Measurements from ENCODE around the gene NABP1. TPM values are rescaled to one million over a fixed set of nuclear protein-coding genes. Genes with fewer than 3 reads are reported as not detected.

The NABP1 gene
- total RNA-seq, 6 experiments from 2014 or later = 95.9 to 121 (median 109) TPM

DNA sequence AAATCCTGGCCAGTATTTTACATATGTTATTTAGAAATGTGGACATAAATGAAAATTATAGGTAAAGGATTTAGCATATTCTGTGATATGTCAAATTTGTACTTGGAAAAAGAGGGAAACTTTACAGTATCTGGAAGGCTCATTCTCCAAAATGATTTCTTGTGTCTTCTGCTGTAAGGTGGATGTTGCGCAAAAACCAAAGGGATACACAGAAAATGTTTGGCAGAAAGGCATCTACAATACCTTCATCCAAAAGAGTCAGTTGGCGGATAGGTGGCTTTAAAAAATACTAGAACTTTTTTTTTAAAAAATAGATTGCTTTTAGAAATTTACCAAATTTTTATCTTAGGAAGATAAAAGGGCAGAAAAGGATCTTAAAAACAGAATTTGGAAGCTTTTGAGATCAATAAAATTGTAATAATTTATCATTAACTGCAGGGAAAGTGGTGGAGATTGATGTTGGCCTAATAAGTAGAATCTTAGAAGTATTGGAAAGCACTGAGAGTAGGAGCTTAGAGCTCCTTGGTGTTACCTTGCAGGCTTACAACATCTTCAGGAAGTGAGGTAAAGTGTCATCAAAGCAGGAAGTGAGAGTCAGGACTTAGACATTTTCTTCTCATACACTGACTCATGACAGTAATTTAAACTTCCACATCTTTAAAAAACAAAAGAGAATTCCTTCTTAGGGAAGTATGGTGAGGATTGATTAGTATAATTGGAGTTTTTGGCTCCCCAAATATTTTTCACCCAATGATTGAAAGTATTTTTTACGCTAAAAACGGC, 2.1 kb downstream of the NABP1 start:
- DNase-seq = peak; percentile 81
- Mint-ChIP-seq H3K4me1 (ENCODE audit: low read depth) (peaks cover 75% of the 10 kb centered on the region), H3K36me3 (ENCODE audit: low read depth) (peaks cover 67% of the 10 kb centered on the region), H3K9me3 (peaks cover 25% of the 10 kb centered on the region), H3K27ac (peak overlapping the region; percentile 99), H3K27me3 (ENCODE audit: insufficient read depth) (peaks cover 6% of the 10 kb centered on the region), H3K4me3 (peak overlapping the region; percentile 99)
- TF ChIP-seq, protein P1, sequence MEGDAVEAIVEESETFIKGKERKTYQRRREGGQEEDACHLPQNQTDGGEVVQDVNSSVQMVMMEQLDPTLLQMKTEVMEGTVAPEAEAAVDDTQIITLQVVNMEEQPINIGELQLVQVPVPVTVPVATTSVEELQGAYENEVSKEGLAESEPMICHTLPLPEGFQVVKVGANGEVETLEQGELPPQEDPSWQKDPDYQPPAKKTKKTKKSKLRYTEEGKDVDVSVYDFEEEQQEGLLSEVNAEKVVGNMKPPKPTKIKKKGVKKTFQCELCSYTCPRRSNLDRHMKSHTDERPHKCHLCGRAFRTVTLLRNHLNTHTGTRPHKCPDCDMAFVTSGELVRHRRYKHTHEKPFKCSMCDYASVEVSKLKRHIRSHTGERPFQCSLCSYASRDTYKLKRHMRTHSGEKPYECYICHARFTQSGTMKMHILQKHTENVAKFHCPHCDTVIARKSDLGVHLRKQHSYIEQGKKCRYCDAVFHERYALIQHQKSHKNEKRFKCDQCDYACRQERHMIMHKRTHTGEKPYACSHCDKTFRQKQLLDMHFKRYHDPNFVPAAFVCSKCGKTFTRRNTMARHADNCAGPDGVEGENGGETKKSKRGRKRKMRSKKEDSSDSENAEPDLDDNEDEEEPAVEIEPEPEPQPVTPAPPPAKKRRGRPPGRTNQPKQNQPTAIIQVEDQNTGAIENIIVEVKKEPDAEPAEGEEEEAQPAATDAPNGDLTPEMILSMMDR (IDR thresholded peaks at IDR 0.05) = no peak

DNA sequence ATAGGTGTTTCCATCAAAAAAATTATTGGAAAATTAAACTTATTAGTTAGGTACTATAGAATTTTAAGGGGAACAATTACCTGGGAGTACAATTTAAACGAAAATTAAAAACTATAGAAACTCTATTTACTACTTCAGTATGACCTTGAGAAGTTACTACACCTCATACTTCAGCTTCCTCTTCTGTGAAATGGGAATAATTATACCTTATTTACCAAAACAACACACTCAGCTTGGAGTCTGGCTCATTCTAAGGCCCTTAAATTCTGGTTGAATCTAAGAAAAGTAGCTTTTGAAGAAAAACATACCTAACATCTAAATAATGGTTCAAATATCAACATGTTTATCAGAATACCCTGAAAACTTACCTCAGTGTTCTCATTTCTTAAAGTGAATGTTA, 2.7 kb downstream of the NABP1 start:
- H3K27ac Mint-ChIP-seq = peak overlapping the region; percentile 99
- peaks cover 25% of the 10 kb centered on the region for H3K9me3 Mint-ChIP-seq
- peaks cover 73% of the 10 kb centered on the region for H3K36me3 Mint-ChIP-seq (ENCODE audit: low read depth)
- peaks cover 6% of the 10 kb centered on the region for H3K27me3 Mint-ChIP-seq (ENCODE audit: insufficient read depth)
- peaks cover 76% of the 10 kb centered on the region for H3K4me1 Mint-ChIP-seq (ENCODE audit: low read depth)
- peak overlapping the region; percentile 99 for H3K4me3 Mint-ChIP-seq
- TF ChIP-seq, protein P1 (IDR thresholded peaks at IDR 0.05) = no peak
- no peak for DNase-seq

DNA sequence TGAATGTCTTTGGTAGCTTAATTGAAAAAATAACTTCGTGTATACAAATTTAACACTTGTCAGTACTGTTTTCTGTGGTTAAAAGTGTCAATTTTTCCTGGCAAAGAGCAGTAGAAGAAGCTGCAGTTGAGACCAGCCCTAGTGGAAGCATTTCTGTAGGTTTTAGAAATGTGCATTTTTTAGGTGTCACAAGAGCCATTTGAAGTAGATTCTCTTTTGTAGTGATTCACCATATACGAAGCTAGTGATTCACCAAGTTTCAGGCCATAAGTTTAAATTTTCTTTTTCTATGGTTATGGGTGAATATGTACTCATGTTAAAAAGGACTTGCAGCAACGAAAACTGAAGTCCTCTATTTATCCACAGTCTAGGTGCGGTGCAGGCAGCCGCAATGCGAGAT, 4.2 kb downstream of the NABP1 start:
- Mint-ChIP-seq H3K27me3 (ENCODE audit: insufficient read depth) (peaks cover 6% of the 10 kb centered on the region), H3K36me3 (ENCODE audit: low read depth) (peaks cover 88% of the 10 kb centered on the region), H3K9me3 (peaks cover 25% of the 10 kb centered on the region), H3K4me1 (ENCODE audit: low read depth) (peaks cover 76% of the 10 kb centered on the region), H3K4me3 (peak overlapping the region; percentile 99), H3K27ac (peak overlapping the region; percentile 92)
- TF ChIP-seq, protein P1 (IDR thresholded peaks at IDR 0.05) = no peak
- DNase-seq = no peak

DNA sequence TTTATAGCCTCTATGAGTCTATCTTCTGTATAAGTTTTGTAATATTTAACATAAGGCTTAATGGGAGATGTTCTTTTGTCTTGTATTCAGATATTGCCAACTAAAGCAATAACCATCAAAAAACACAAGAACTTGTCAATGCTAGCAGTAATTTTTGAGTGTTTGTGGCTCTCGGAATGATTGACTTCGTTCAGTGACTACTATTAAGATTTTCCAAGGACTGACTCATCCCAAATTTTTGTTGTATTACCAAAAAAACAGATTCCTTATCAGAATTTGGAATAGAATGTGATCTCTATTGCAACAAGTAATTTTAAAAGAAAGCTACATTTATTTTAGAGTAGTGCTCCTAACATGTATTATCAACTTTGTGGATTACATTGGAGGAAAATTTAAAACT, 8.1 kb downstream of the NABP1 start:
- no peak for DNase-seq
- peaks cover 80% of the 10 kb centered on the region for H3K36me3 Mint-ChIP-seq (ENCODE audit: low read depth)
- H3K27me3 Mint-ChIP-seq (ENCODE audit: insufficient read depth) = no peaks in the 10 kb centered on the region; the same call in none of the 2 replicates
- H3K9me3 Mint-ChIP-seq = no peaks in the 10 kb centered on the region
- peaks cover 93% of the 10 kb centered on the region for H3K4me1 Mint-ChIP-seq (ENCODE audit: low read depth)
- peak overlapping the region; percentile 72 for H3K27ac Mint-ChIP-seq
- H3K4me3 Mint-ChIP-seq = peak overlapping the region; percentile 69
- TF ChIP-seq, protein P1 (IDR thresholded peaks at IDR 0.05) = no peak

DNA sequence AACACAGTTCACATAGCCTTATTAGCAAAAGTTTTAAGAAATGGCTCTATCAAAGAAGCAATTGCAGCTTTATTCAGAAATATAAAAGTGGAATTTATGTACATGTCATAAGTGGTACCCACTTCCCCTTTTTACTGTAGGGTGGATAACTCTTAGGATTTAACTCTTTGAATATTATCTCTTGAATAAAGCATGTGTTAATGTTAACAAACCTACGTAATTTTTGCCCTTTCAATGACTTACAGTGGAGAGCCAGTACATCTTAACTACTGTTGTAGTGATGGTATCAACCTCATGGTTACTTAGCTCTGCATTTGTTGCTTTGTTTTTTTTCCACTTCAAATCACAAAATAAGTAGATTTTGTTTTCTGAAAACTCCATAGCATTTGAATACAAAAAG, 8.8 kb downstream of the NABP1 start:
- Mint-ChIP-seq H3K9me3 (no peaks in the 10 kb centered on the region), H3K27ac (peak overlapping the region; percentile 72), H3K4me3 (peak overlapping the region; percentile 69), H3K27me3 (ENCODE audit: insufficient read depth) (no peaks in the 10 kb centered on the region; the same call in none of the 2 replicates), H3K36me3 (ENCODE audit: low read depth) (peaks cover 73% of the 10 kb centered on the region), H3K4me1 (ENCODE audit: low read depth) (peaks cover 100% of the 10 kb centered on the region)
- TF ChIP-seq, protein P1 (IDR thresholded peaks at IDR 0.05) = no peak
- no peak for DNase-seq

Data from HFFc6 (cell line).